ENCODE data around the gene FOXO3.

The FOXO3 gene

DNA sequence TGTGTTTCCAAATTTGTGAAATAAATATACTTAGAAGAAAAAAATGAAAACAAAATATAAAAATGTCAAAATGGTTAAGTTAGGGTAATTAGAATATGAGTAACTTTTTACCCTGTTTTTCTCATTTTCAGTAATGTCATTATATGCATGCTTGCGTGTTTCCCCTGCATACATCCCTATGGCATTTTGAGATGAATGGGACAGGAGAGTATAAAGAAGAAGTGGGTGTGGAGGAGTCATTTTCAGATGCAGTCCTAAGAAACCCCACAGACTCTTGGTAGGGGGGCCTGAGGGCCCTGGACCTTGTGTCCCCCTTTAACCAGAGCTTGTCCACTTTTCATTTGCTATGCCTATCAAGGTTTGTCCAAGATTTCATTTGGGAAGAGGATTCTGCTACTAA is 77.2 kb downstream of the FOXO3 start:
- Mint-ChIP-seq H3K4me3 (no peak overlapping the region), H3K27ac (no peak overlapping the region), H3K9me3 (no peaks in the 10 kb centered on the region), H3K4me1 (ENCODE audit: low read depth) (peaks cover 36% of the 10 kb centered on the region), H3K27me3 (no peaks in the 10 kb centered on the region), H3K36me3 (ENCODE audit: low read depth) (no peaks in the 10 kb centered on the region)

DNA sequence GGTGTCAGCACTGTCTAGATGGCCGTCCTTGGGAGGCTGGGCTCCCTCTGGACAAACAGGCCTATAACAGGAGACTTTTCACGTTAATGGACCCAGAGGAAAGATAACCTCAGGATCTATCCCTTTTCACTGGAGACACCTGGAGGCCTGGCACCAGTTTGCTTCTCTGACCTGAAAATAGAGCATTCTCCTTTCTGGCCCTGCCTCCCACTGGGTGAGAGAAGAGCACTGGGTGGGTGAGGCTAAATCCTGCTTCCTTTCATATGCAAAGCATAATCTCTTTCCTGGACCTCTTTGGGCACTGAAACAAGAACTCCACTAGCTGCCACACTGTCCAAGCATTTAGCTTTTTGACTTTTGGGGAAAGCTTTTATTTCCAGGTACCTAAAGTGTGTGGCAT is 78.3 kb downstream of the FOXO3 start:
- H3K4me1 Mint-ChIP-seq (ENCODE audit: low read depth) = peaks cover 34% of the 10 kb centered on the region

DNA sequence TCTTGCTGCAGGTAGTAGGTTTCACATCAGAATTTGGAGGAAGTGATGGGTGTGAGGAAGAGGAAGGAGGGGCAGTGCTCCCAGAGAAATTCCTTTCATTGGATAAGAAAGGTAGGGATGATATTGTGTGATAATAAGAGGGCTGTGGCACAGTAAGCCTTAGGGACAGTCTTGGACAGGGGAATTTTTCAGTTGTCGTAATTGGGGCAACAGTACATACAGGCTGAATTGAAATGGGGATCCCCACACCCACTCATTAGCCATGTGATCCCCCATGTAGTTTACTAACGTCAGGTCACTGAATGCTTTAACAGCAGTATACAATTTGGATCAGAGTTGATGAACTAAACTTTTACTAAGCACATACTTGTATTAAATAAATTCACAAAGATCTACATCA is 79.4 kb downstream of the FOXO3 start:
- H3K9me3 Mint-ChIP-seq = no peaks in the 10 kb centered on the region
- no peaks in the 10 kb centered on the region for H3K36me3 Mint-ChIP-seq (ENCODE audit: low read depth)
- H3K27ac Mint-ChIP-seq = no peak overlapping the region
- no peaks in the 10 kb centered on the region for H3K27me3 Mint-ChIP-seq
- H3K4me3 Mint-ChIP-seq = no peak overlapping the region
- H3K4me1 Mint-ChIP-seq (ENCODE audit: low read depth) = peaks cover 34% of the 10 kb centered on the region

More for the DNA sequence above, 78.3 kb downstream of the FOXO3 start:
- H3K4me3 Mint-ChIP-seq = no peak overlapping the region
- H3K27ac Mint-ChIP-seq = no peak overlapping the region
- no peaks in the 10 kb centered on the region for H3K36me3 Mint-ChIP-seq (ENCODE audit: low read depth)
- H3K9me3 Mint-ChIP-seq = no peaks in the 10 kb centered on the region
- H3K27me3 Mint-ChIP-seq = no peaks in the 10 kb centered on the region

DNA sequence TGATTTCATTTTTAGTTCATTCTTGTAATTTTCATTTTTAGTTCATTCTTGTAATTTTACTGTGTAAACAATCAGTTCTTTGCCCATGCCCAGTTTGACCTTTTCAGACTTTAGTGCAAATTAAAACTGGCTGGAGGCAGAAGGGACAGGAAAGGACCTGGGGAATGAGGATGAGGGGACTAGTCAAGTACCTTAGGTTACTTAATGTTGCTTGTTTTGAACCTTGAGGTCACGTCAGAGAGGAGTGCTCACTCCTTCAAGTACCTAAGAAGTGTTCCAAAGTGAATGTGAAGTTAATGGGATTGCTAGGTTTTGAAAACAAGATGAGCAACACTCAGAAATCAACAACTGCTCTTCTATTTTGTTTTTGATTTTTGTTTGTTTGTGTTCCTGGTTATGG is 82.5 kb downstream of the FOXO3 start:
- peaks cover 7% of the 10 kb centered on the region for H3K4me1 Mint-ChIP-seq (ENCODE audit: low read depth)
- H3K27me3 Mint-ChIP-seq = no peaks in the 10 kb centered on the region
- H3K4me3 Mint-ChIP-seq = no peak overlapping the region
- H3K36me3 Mint-ChIP-seq (ENCODE audit: low read depth) = peaks cover 7% of the 10 kb centered on the region
- H3K27ac Mint-ChIP-seq = no peak overlapping the region
- no peaks in the 10 kb centered on the region for H3K9me3 Mint-ChIP-seq

DNA sequence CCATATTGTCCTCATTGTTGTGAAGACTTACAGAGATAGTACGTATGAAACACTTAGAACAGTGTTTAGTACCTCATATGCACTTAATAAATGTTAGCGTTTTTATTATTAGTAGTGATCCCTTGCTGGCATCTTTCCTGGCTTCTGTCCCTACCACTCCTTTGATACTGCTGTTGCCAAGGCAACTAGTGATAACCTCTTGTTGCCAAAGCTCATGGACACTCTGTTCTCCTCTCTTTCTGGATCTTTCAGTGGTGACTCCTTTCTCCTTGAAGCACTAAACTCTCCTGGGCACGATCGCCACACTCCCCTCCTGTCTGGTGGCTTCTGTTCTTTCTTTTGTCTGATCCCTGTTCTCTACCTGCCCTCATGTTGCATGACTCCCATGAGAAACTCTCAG is 83.5 kb downstream of the FOXO3 start:
- no peaks in the 10 kb centered on the region for H3K9me3 Mint-ChIP-seq
- H3K36me3 Mint-ChIP-seq (ENCODE audit: low read depth) = peaks cover 7% of the 10 kb centered on the region
- H3K4me1 Mint-ChIP-seq (ENCODE audit: low read depth) = peaks cover 6% of the 10 kb centered on the region
- no peak overlapping the region for H3K4me3 Mint-ChIP-seq
- H3K27ac Mint-ChIP-seq = no peak overlapping the region
- no peaks in the 10 kb centered on the region for H3K27me3 Mint-ChIP-seq

DNA sequence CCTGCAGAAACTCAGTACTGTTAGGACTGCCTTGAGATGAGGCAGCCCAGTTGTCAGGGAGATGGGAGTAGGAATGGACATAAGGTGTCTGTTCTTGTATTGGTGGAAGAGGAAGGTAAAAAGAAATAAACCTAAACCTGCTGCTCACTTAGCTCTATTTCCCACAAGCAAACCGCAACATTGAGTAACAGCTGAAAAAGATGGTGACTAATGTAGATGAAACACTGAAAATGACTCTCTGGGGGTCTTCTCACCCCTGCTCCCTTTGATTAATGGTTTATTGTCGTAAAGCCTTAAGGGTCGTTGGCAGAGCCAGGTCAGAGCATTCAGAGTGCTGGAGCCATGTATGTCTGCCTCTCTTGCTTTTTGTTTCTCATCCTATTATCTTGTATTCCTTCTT is 87.5 kb downstream of the FOXO3 start:
- Mint-ChIP-seq H3K27me3 (no peaks in the 10 kb centered on the region), H3K4me1 (ENCODE audit: low read depth) (peaks cover 32% of the 10 kb centered on the region), H3K9me3 (no peaks in the 10 kb centered on the region), H3K27ac (no peak overlapping the region), H3K4me3 (no peak overlapping the region), H3K36me3 (ENCODE audit: low read depth) (peaks cover 7% of the 10 kb centered on the region)

DNA sequence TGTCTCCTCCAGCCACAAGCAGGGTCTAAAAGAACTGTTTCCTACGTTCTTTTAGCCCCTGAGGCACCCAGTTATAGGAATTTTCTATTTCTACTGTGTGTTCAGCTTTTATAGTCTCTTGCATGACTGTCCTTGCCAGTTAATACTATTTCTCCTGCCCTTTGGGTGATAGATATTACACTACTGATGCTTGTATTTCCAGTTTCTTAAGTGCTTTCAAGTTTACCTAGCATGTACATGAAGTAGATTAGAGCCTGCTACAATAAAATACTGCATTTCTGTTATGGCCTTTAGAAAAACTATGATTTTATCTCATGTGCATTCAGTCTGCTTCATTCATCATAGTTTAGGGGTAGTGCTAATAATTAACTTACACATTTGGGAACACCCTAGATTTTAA is 89.6 kb downstream of the FOXO3 start:
- Mint-ChIP-seq H3K36me3 (ENCODE audit: low read depth) (peaks cover 7% of the 10 kb centered on the region), H3K9me3 (no peaks in the 10 kb centered on the region), H3K27ac (no peak overlapping the region), H3K4me3 (no peak overlapping the region), H3K27me3 (no peaks in the 10 kb centered on the region), H3K4me1 (ENCODE audit: low read depth) (peaks cover 50% of the 10 kb centered on the region)

DNA sequence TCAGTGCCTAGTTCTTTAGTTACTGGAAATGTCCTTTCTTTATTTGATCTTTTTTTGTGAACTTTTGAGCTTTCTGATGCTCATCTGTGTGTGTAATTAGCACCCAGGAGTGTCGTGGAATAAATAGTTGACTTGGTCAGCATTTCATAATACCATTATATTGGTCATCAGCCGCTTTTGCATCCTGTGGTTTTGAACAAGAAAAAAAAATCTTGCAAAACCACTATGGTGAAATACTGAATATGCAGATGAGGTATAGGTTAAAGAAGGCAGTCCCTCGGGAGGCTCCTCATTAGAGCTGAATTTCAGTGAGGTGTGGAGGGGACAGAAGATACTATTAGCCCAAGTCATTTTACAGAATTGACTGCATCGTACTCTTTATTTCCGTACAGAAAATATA is 90.1 kb downstream of the FOXO3 start:
- H3K27me3 Mint-ChIP-seq = no peaks in the 10 kb centered on the region
- peaks cover 7% of the 10 kb centered on the region for H3K36me3 Mint-ChIP-seq (ENCODE audit: low read depth)
- H3K4me3 Mint-ChIP-seq = no peak overlapping the region
- peaks cover 50% of the 10 kb centered on the region for H3K4me1 Mint-ChIP-seq (ENCODE audit: low read depth)
- H3K9me3 Mint-ChIP-seq = no peaks in the 10 kb centered on the region
- H3K27ac Mint-ChIP-seq = no peak overlapping the region

DNA sequence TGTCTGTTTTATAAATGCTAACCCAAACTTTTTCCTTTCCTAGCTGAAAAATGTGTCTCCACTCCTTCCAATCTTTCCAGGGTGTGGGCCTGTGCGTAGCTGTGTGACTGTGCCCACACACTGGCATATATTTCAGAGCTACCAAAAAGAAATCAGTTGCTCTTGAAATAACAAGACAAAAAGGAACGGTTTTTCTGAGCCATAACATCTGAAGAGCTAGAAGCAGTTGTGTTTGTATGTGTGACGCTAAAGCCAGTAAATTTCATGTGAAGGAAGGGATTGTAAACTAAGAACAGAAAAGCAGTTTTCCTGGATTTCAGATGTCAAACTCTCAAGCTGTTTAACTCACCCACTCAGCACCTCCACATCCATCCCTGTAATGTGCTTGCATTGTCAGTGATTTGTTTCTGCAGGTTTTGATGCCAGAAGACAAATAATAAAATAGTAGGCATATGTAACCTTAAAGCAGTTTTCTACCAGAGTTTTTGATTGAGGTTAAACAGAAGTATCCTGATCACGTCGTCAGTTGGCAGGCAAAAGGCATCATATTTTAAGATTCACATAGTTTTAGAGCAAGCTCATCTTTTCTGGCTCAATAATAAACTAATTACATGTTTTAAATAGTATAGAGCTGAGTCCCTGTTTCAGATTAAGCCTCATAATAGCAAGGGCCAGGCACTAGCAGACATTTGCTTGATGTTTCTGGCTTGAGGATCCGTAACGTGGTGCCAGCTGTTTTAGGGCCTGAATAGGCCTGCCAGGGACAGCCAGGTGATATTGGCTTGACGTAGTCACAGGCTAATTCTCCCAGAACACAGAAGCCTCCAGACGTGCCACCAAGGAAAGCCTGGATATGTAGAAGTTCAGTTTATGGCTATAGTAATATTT is 90.9 kb downstream of the FOXO3 start:
- H3K36me3 Mint-ChIP-seq (ENCODE audit: low read depth) = peaks cover 3% of the 10 kb centered on the region
- no peak overlapping the region for H3K4me3 Mint-ChIP-seq
- peaks cover 50% of the 10 kb centered on the region for H3K4me1 Mint-ChIP-seq (ENCODE audit: low read depth)
- H3K27ac Mint-ChIP-seq = no peak overlapping the region
- H3K9me3 Mint-ChIP-seq = no peaks in the 10 kb centered on the region
- no peaks in the 10 kb centered on the region for H3K27me3 Mint-ChIP-seq

DNA sequence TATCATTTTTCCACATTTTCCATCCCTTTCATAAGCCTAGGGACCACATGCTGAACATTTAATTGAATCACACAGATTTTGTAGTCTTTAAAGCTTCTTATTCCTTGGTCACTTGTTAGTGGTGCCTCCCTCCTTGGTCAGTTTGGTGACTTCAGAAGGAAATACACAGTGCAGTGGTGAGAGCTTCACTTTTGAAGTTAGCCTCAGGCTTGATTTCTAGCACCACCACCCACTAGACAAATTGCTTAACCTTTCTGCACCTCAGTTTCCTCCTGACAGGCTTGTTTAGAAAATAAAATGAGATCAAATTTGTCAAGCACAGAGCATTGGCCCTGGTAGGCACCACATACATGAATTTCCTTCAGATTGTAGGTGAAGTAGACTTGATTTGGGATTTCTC is 91.7 kb downstream of the FOXO3 start:
- H3K27ac Mint-ChIP-seq = no peak overlapping the region
- no peaks in the 10 kb centered on the region for H3K36me3 Mint-ChIP-seq (ENCODE audit: low read depth)
- H3K9me3 Mint-ChIP-seq = no peaks in the 10 kb centered on the region
- H3K4me1 Mint-ChIP-seq (ENCODE audit: low read depth) = peaks cover 50% of the 10 kb centered on the region
- no peaks in the 10 kb centered on the region for H3K27me3 Mint-ChIP-seq
- H3K4me3 Mint-ChIP-seq = no peak overlapping the region

DNA sequence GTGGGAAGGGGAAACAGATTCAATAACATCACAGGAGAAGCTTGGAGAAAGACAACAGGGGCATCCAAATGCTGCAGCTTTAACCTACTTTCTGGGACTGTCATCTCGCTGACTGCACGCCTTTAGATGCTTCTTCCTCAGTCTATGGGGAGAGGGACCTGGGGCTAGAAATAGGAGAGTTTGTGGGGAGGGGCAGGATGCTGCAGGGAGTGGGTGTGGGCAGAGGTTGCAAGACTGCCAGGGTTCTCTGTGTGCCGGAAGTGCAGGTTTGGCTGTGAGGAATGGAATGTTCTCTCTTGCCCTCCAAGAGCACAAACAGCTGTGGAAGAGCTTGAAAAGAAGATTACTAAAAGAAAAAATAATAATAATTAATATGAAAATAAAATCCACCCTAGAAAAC is 93.2 kb downstream of the FOXO3 start:
- Mint-ChIP-seq H3K27ac (no peak overlapping the region), H3K4me3 (no peak overlapping the region), H3K36me3 (ENCODE audit: low read depth) (no peaks in the 10 kb centered on the region), H3K4me1 (ENCODE audit: low read depth) (peaks cover 50% of the 10 kb centered on the region), H3K27me3 (no peaks in the 10 kb centered on the region), H3K9me3 (no peaks in the 10 kb centered on the region)

DNA sequence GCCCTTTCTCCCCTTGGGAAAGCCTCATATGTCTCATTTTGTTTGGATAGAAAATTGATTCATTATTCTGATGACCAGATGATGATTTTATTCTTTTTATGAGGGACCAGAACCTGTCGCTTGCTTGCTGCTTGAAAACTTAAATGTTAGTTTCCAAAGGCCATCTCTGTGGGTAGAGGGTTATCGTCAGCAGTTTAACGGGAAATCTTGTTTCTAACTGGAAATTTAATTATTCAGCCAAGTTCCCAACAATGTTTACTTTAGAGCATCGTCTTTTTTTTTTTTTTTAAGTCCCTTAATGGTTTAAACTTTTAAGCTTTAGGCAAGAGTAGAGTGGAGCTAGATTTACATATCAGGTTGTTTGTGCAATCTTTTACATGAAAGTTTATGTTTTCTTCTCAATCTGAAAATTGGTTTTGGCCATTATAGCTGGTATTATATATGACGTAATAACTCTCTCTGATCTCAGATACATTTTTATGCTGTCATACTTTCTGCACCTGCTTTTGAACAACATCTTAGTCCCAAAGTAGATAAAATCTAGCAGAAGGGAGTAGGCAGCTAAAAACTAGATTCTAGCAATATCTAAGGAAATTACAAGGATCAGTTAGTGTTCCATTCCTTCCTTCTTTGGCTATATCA is 93.9 kb downstream of the FOXO3 start:
- Mint-ChIP-seq H3K27me3 (no peaks in the 10 kb centered on the region), H3K4me3 (no peak overlapping the region), H3K27ac (no peak overlapping the region), H3K36me3 (ENCODE audit: low read depth) (no peaks in the 10 kb centered on the region), H3K4me1 (ENCODE audit: low read depth) (peaks cover 49% of the 10 kb centered on the region), H3K9me3 (no peaks in the 10 kb centered on the region)

DNA sequence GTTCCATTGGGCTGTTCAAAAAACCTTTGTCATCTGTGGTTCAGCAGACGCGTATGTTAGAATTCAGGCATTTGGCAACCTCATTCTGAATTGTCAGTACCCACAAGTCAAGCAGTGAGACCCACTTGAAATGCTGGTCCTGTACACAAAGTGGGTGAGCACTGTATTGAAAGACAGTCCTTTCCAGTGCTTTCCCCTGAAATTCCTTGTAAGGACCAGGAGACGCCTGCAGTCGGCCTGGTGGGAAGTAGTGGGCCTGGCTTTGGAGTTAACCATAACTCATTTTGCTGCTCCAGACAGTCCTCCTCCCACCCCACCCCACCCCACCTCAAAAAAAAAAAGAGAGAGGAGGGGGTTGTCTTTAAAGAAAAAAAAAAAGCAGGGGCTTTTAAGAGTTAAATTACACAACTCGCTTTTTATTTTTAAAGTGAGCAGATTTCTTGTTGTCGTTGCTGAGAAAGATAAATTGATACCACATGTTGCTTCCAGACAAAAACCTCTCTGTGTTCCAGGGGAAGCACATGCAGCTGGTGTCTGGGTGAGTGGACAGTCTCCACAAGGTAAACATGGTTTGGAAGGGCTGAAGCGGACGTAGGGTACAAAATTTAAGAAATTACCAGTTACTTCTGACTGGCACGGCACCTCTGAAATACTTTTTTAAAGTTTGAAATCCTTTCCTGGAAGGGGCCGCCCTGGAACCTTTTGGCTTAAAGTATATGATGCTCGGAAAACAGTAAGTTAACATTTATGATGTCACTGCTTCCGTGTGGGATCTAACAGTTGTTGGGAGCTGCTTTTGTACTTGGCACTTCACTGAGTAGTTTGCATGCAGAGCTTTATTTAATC is 95.3 kb downstream of the FOXO3 start:
- Mint-ChIP-seq H3K4me3 (no peak overlapping the region), H3K27ac (no peak overlapping the region)

DNA sequence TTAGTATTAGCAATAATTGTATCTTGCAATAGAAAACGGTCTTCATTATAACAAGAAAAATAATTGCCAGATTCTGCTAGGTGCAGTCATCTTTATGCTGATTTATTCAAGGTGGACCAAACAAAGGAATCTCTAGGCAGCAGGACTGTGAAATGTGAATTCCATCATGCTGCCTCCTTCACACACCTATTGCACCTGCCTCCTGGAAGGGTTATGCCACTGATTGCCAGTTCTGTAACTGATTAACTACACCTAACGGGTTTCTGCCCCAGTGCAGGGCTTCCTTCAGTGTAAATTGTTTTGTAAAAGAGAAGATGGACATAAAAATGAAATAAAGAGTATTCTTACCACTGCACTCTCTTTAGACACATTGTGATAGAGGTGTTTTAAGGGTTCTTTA is 96.1 kb downstream of the FOXO3 start:
- Mint-ChIP-seq H3K9me3 (no peaks in the 10 kb centered on the region), H3K27ac (no peak overlapping the region), H3K4me1 (ENCODE audit: low read depth) (peaks cover 35% of the 10 kb centered on the region), H3K4me3 (no peak overlapping the region), H3K36me3 (ENCODE audit: low read depth) (no peaks in the 10 kb centered on the region), H3K27me3 (no peaks in the 10 kb centered on the region)

More for the DNA sequence above, 95.3 kb downstream of the FOXO3 start:
- H3K9me3 Mint-ChIP-seq = no peaks in the 10 kb centered on the region
- peaks cover 37% of the 10 kb centered on the region for H3K4me1 Mint-ChIP-seq (ENCODE audit: low read depth)
- H3K36me3 Mint-ChIP-seq (ENCODE audit: low read depth) = no peaks in the 10 kb centered on the region
- no peaks in the 10 kb centered on the region for H3K27me3 Mint-ChIP-seq

DNA sequence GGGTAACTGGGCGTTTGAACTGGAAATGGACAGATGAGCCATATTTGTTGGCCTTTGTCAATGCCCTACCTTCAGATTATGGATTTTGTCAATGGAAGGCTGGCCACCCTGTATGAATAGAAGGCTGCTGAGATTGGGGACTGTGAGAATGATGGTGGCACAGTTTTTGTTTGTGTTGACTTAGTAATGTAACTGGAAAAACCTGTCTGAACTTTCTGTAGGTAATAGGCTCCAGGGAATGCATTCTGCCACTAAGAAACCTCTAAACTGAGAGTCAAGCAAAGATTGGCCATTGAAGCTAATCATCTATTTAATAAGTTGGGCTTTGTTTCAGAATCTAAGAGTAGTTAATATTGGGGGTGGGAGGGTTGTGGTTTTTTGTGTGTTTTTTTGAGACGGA is 97.5 kb downstream of the FOXO3 start:
- Mint-ChIP-seq H3K9me3 (no peaks in the 10 kb centered on the region), H3K27ac (no peak overlapping the region), H3K27me3 (no peaks in the 10 kb centered on the region), H3K4me3 (no peak overlapping the region), H3K4me1 (ENCODE audit: low read depth) (peaks cover 31% of the 10 kb centered on the region), H3K36me3 (ENCODE audit: low read depth) (peaks cover 12% of the 10 kb centered on the region)
